ENCODE data around the gene GLMP.

The GLMP gene

GRCh38 chr1:156303241-156303640 lies 7.8 kb upstream of the GLMP start:
- H3K36me3 ChIP-seq (ENCODE audit: insufficient read depth, insufficient read length, low read length): peaks cover 47% of the 10 kb centered on the region
- no peaks in the 10 kb centered on the region for H3K9me3 ChIP-seq (ENCODE audit: insufficient read depth, low read length)
- TF ChIP-seq YY1 (IDR thresholded peaks at IDR 0.05; ENCODE audit: insufficient read depth, insufficient read length) (no peak), SUZ12 (IDR thresholded peaks at IDR 0.05; ENCODE audit: extremely low read depth, insufficient read depth, insufficient read length) (no peak)
- no peaks in the 10 kb centered on the region for H3K27me3 ChIP-seq (ENCODE audit: insufficient read depth, insufficient read length)
- no peaks in the 10 kb centered on the region for H3K4me1 ChIP-seq (ENCODE audit: insufficient read depth, insufficient read length)
- DNase-seq (ENCODE audit: low read depth, low spot score): no peak
- no peak overlapping the region for H3K4me3 ChIP-seq (ENCODE audit: insufficient read length, low read depth)
- H3K9ac ChIP-seq (ENCODE audit: insufficient read length, low read depth): no peak overlapping the region

GRCh38 chr1:156298852-156299357 lies 3.4 kb upstream of the GLMP start, which contains the start of gene VHLL:
TSS of gene VHLL (minus strand) at chr1:156299307. CDS start at chr1:156299189, 118 bp downstream.
- no peak within 1 kb of the TSS for H3K9ac ChIP-seq (ENCODE audit: insufficient read length, low read depth)
- TF ChIP-seq YY1 (IDR thresholded peaks at IDR 0.05; ENCODE audit: insufficient read depth, insufficient read length): no peak
- no peak for TF ChIP-seq SUZ12 (IDR thresholded peaks at IDR 0.05; ENCODE audit: extremely low read depth, insufficient read depth, insufficient read length)
- TF ChIP-seq ZNF274 (IDR thresholded peaks at IDR 0.05; ENCODE audit: low read depth, low read length): no peak
- H3K9me3 ChIP-seq (ENCODE audit: insufficient read depth, low read length): no peaks in the 10 kb centered on the region
- DNase-seq (ENCODE audit: low read depth, low spot score): no peak
- peaks cover 16% of the 10 kb centered on the region for H3K36me3 ChIP-seq (ENCODE audit: insufficient read depth, insufficient read length, low read length)
- H3K4me3 ChIP-seq (ENCODE audit: insufficient read length, low read depth): no peak within 1 kb of the TSS
- no peaks in the 10 kb centered on the region for H3K27me3 ChIP-seq (ENCODE audit: insufficient read depth, insufficient read length)
- no peaks in the 10 kb centered on the region for H3K4me1 ChIP-seq (ENCODE audit: insufficient read depth, insufficient read length)

- Histone ChIP-seq H3K27me3 (ENCODE audit: insufficient read depth, insufficient read length) (no peaks in the 10 kb centered on the region), H3K9ac (ENCODE audit: insufficient read length, low read depth) (no peak overlapping the region), H3K36me3 (ENCODE audit: insufficient read depth, insufficient read length, low read length) (peaks cover 41% of the 10 kb centered on the region), H3K9me3 (ENCODE audit: insufficient read depth, low read length) (no peaks in the 10 kb centered on the region), H3K4me3 (ENCODE audit: insufficient read length, low read depth) (no peak overlapping the region), H3K4me1 (ENCODE audit: insufficient read depth, insufficient read length) (peaks cover 9% of the 10 kb centered on the region)
- TF ChIP-seq YY1 (IDR thresholded peaks at IDR 0.05; ENCODE audit: insufficient read depth, insufficient read length): no peak
- no peak for TF ChIP-seq SUZ12 (IDR thresholded peaks at IDR 0.05; ENCODE audit: extremely low read depth, insufficient read depth, insufficient read length)
- no peak for TF ChIP-seq ZNF274 (IDR thresholded peaks at IDR 0.05; ENCODE audit: low read depth, low read length)
- DNase-seq (ENCODE audit: low read depth, low spot score): no peak
Observed at GRCh38 chr1:156293895-156294294, 1.6 kb downstream of the GLMP start.

- TF ChIP-seq ZNF274 (IDR thresholded peaks at IDR 0.05; ENCODE audit: low read depth, low read length): no peak
- TF ChIP-seq SUZ12 (IDR thresholded peaks at IDR 0.05; ENCODE audit: extremely low read depth, insufficient read depth, insufficient read length): no peak
- no peak for TF ChIP-seq YY1 (IDR thresholded peaks at IDR 0.05; ENCODE audit: insufficient read depth, insufficient read length)
- H3K9me3 ChIP-seq (ENCODE audit: insufficient read depth, low read length): no peaks in the 10 kb centered on the region
- peaks cover 9% of the 10 kb centered on the region for H3K4me1 ChIP-seq (ENCODE audit: insufficient read depth, insufficient read length)
- H3K4me3 ChIP-seq (ENCODE audit: insufficient read length, low read depth): no peak overlapping the region
- no peak overlapping the region for H3K9ac ChIP-seq (ENCODE audit: insufficient read length, low read depth)
- no peaks in the 10 kb centered on the region for H3K27me3 ChIP-seq (ENCODE audit: insufficient read depth, insufficient read length)
- peaks cover 50% of the 10 kb centered on the region for H3K36me3 ChIP-seq (ENCODE audit: insufficient read depth, insufficient read length, low read length)
- no peak for DNase-seq (ENCODE audit: low read depth, low spot score)
Observed at GRCh38 chr1:156293098-156293434, 2.4 kb downstream of the GLMP start.

GRCh38 chr1:156291226-156292061 lies 4.0 kb downstream of the GLMP start:
- Histone ChIP-seq H3K36me3 (ENCODE audit: insufficient read depth, insufficient read length, low read length) (peaks cover 61% of the 10 kb centered on the region), H3K9me3 (ENCODE audit: insufficient read depth, low read length) (no peaks in the 10 kb centered on the region), H3K4me1 (ENCODE audit: insufficient read depth, insufficient read length) (peaks cover 9% of the 10 kb centered on the region), H3K9ac (ENCODE audit: insufficient read length, low read depth) (peak overlapping the region; percentile 58), H3K4me3 (ENCODE audit: insufficient read length, low read depth) (peak overlapping the region; percentile 2), H3K27me3 (ENCODE audit: insufficient read depth, insufficient read length) (no peaks in the 10 kb centered on the region)
- peak; percentile 63 for DNase-seq (ENCODE audit: low read depth, low spot score)
- TF ChIP-seq YY1 (IDR thresholded peaks at IDR 0.05; ENCODE audit: insufficient read depth, insufficient read length) (no peak), SUZ12 (IDR thresholded peaks at IDR 0.05; ENCODE audit: extremely low read depth, insufficient read depth, insufficient read length) (no peak), ZNF274 (IDR thresholded peaks at IDR 0.05; ENCODE audit: low read depth, low read length) (no peak)

- Histone ChIP-seq H3K4me3 (ENCODE audit: insufficient read length, low read depth) (no peak overlapping the region), H3K9me3 (ENCODE audit: insufficient read depth, low read length) (no peaks in the 10 kb centered on the region), H3K36me3 (ENCODE audit: insufficient read depth, insufficient read length, low read length) (peaks cover 76% of the 10 kb centered on the region), H3K9ac (ENCODE audit: insufficient read length, low read depth) (no peak overlapping the region), H3K27me3 (ENCODE audit: insufficient read depth, insufficient read length) (no peaks in the 10 kb centered on the region), H3K4me1 (ENCODE audit: insufficient read depth, insufficient read length) (peaks cover 9% of the 10 kb centered on the region)
- TF ChIP-seq SUZ12 (IDR thresholded peaks at IDR 0.05; ENCODE audit: extremely low read depth, insufficient read depth, insufficient read length) (no peak), YY1 (IDR thresholded peaks at IDR 0.05; ENCODE audit: insufficient read depth, insufficient read length) (no peak), ZNF274 (IDR thresholded peaks at IDR 0.05; ENCODE audit: low read depth, low read length) (no peak)
- DNase-seq (ENCODE audit: low read depth, low spot score): no peak
Observed at GRCh38 chr1:156289857-156290256, 5.6 kb downstream of the GLMP start.

- Histone ChIP-seq H3K9me3 (ENCODE audit: insufficient read depth, low read length) (no peaks in the 10 kb centered on the region), H3K36me3 (ENCODE audit: insufficient read depth, insufficient read length, low read length) (peaks cover 66% of the 10 kb centered on the region), H3K27me3 (ENCODE audit: insufficient read depth, insufficient read length) (no peaks in the 10 kb centered on the region), H3K4me1 (ENCODE audit: insufficient read depth, insufficient read length) (peaks cover 3% of the 10 kb centered on the region), H3K9ac (ENCODE audit: insufficient read length, low read depth) (no peak overlapping the region), H3K4me3 (ENCODE audit: insufficient read length, low read depth) (no peak overlapping the region)
- no peak for TF ChIP-seq SUZ12 (IDR thresholded peaks at IDR 0.05; ENCODE audit: extremely low read depth, insufficient read depth, insufficient read length)
- TF ChIP-seq YY1 (IDR thresholded peaks at IDR 0.05; ENCODE audit: insufficient read depth, insufficient read length): no peak
- TF ChIP-seq ZNF274 (IDR thresholded peaks at IDR 0.05; ENCODE audit: low read depth, low read length): no peak
- no peak for DNase-seq (ENCODE audit: low read depth, low spot score)
Observed at GRCh38 chr1:156286061-156286460, 9.4 kb downstream of the GLMP start.

Measured in NT2/D1 (cell line).